H1 (cell line): ENCODE data around the gene HPD. TPM values are rescaled to one million over a fixed set of nuclear protein-coding genes. Genes with fewer than 3 reads are reported as not detected.
"Not testable (repeated sequence)": the region's sequence is repeated elsewhere in the genome, so short reads cannot be mapped to it uniquely, and the experiment has no call there.

Experiments
- CTCF ChIA-PET: fragments of 300-600 bp; sonication (Branson Sonifier 250); formaldehyde crosslinking; loops from one replicate; lab custom pipeline; 2021; ENCODE audit not compliant: partially characterized antibody; lab: Charles Lee
- POLR2A ChIA-PET: fragments of 300-600 bp; sonication (Branson Sonifier 250); formaldehyde crosslinking; loops from one replicate; lab custom pipeline; 2021; ENCODE audit warnings: inconsistent platforms; ENCODE audit not compliant: partially characterized antibody; lab: Charles Lee
- DNase-seq, 2 experiments: peaks; one replicate each; pipeline versions ENCODE4 v3.0.0 to v3.0.0-alpha.2; 2010 to 2022; ENCODE audit warnings: low spot score in 2 of 2, low read depth in 1 of 2, mixed read lengths in 1 of 2
- FAIRE-seq: peaks from 2 replicates; lab custom pipeline; 2011; peaks lifted over from hg19 to GRCh38; lab: Jason Lieb, UNC
- H2AFZ ChIP-seq: 2 replicates; pipeline ENCODE4 v1.8.1; 2012; ENCODE audit warnings: low read length, inconsistent platforms
- H2AK5ac ChIP-seq: 2 replicates; pipeline ENCODE4 v1.6.1; 2013; ENCODE audit warnings: low read depth, low read length
- H2BK120ac ChIP-seq: replicated peaks from 2 replicates; pipeline ENCODE3; 2013; ENCODE audit warnings: low read depth, low read length, inconsistent platforms
- H2BK12ac ChIP-seq: 2 replicates; pipeline ENCODE4 v1.6.1; 2013; ENCODE audit warnings: low read depth, low read length
- H2BK15ac ChIP-seq: 2 replicates; pipeline ENCODE4 v1.6.1; 2013; ENCODE audit warnings: low read length
- H2BK20ac ChIP-seq: 2 replicates; pipeline ENCODE4 v1.6.1; 2013; ENCODE audit warnings: low read length
- H2BK5ac ChIP-seq: 2 replicates; pipeline ENCODE4 v1.6.1; 2013; ENCODE audit warnings: low read depth, low read length
- H3K14ac ChIP-seq: 2 replicates; pipeline ENCODE4 v1.6.1; 2013; ENCODE audit warnings: inconsistent platforms; ENCODE audit not compliant: insufficient read length
- H3K18ac ChIP-seq: 2 replicates; pipeline ENCODE4 v1.6.1; 2013; ENCODE audit warnings: low read length; ENCODE audit errors: extremely low read depth
- H3K23ac ChIP-seq: 2 replicates; pipeline ENCODE4 v1.6.1; 2013; ENCODE audit warnings: inconsistent platforms; ENCODE audit not compliant: insufficient read length
- H3K23me2 ChIP-seq: 2 replicates; pipeline ENCODE4 v1.6.1; 2013; ENCODE audit warnings: low read depth, low read length
- H3K27ac ChIP-seq: 2 replicates; pipeline ENCODE4 v1.6.1; 2011; ENCODE audit warnings: low read depth, low read length, inconsistent platforms
- H3K27me3 ChIP-seq, 4 experiments: replicated peaks in 1 of 4; 1 replicate in 1 of 4; 2 replicates in 3 of 4; pipeline versions ENCODE4 v1.6.1 to v1.8.1; 2011 to 2013; ENCODE audit warnings: low read length in 3 of 4, mild to moderate bottlenecking in 3 of 4, inconsistent platforms in 2 of 4, mixed read lengths in 2 of 4, moderate library complexity in 1 of 4; ENCODE audit not compliant: control insufficient read depth in 3 of 4, insufficient read depth in 3 of 4; ENCODE audit errors: extremely low read depth in 1 of 4
- H3K36me3 ChIP-seq, 4 experiments: 2 replicates each; pipeline versions ENCODE4 v1.6.1 to v1.8.1; 2011 to 2013; ENCODE audit warnings: mild to moderate bottlenecking in 4 of 4, low read length in 3 of 4, moderate library complexity in 2 of 4, control low read depth in 1 of 4, inconsistent platforms in 1 of 4; ENCODE audit not compliant: insufficient read depth in 4 of 4, control insufficient read depth in 2 of 4
- H3K4ac ChIP-seq: replicated peaks from 2 replicates; pipeline ENCODE3; 2013; ENCODE audit warnings: low read length, low read depth, mixed read lengths, inconsistent platforms; ENCODE audit not compliant: insufficient read length
- H3K4me1 ChIP-seq, 4 experiments: replicated peaks in 1 of 4; 1 replicate in 1 of 4; 2 replicates in 3 of 4; pipeline versions ENCODE4 v1.6.1 to v1.8.1; 2011 to 2013; ENCODE audit warnings: low read length in 3 of 4, inconsistent platforms in 2 of 4, mixed read lengths in 1 of 4; ENCODE audit not compliant: insufficient read depth in 4 of 4, control insufficient read depth in 3 of 4
- H3K4me2 ChIP-seq, 2 experiments: 2 replicates each; pipeline versions ENCODE4 v1.6.1 to v1.8.1; 2011 to 2013; ENCODE audit warnings: low read depth in 2 of 2, low read length in 2 of 2, control low read depth in 1 of 2, inconsistent platforms in 1 of 2, mild to moderate bottlenecking in 1 of 2; ENCODE audit not compliant: insufficient read depth in 1 of 2
- H3K4me3 ChIP-seq, 4 experiments: fragments of 200-600, 300-600 bp in 1 of 4; sonication (generic), shearing (Covaris generic), sonication (Bioruptor Twin) in 1 of 4; 2 replicates each; pipeline versions ENCODE4 v1.5.1 to v1.8.1; 2011 to 2016; ENCODE audit warnings: low read length in 4 of 4, low read depth in 3 of 4, control low read depth in 2 of 4, inconsistent platforms in 2 of 4, mild to moderate bottlenecking in 2 of 4, mixed read lengths in 1 of 4, moderate library complexity in 1 of 4; ENCODE audit not compliant: insufficient read depth in 2 of 4; ENCODE audit errors: extremely low read depth in 1 of 4
- H3K56ac ChIP-seq: replicated peaks from 2 replicates; pipeline ENCODE3; 2013; ENCODE audit warnings: low read depth, mild to moderate bottlenecking, mixed read lengths, low read length, inconsistent platforms; ENCODE audit not compliant: insufficient read length
- H3K79me1 ChIP-seq: 2 replicates; pipeline ENCODE4 v1.6.1; 2013; ENCODE audit warnings: low read depth, low read length, control low read depth
- H3K79me2 ChIP-seq, 2 experiments: 2 replicates each; pipeline versions ENCODE4 v1.6.1 to v1.8.1; 2012 to 2013; ENCODE audit warnings: low read length in 2 of 2, mild to moderate bottlenecking in 2 of 2, inconsistent platforms in 1 of 2; ENCODE audit not compliant: insufficient read depth in 2 of 2, control insufficient read depth in 1 of 2
- H3K9ac ChIP-seq, 4 experiments: replicated peaks in 1 of 4; 1 replicate in 1 of 4; 2 replicates in 3 of 4; pipeline versions ENCODE4 v1.6.1 to v1.8.1; 2011 to 2013; ENCODE audit warnings: low read depth in 3 of 4, low read length in 3 of 4, control low read depth in 2 of 4, mild to moderate bottlenecking in 2 of 4, moderate library complexity in 2 of 4, inconsistent platforms in 1 of 4; ENCODE audit errors: extremely low read depth in 1 of 4
- H3K9me3 ChIP-seq, 2 experiments: 2 replicates each; pipeline versions ENCODE4 v1.6.1 to v1.8.1; 2012 to 2013; ENCODE audit warnings: mild to moderate bottlenecking in 2 of 2, moderate library complexity in 2 of 2, control low read depth in 1 of 2, inconsistent platforms in 1 of 2, low read depth in 1 of 2, low read length in 1 of 2, mixed read lengths in 1 of 2; ENCODE audit not compliant: insufficient read depth in 2 of 2
- H4K20me1 ChIP-seq, 2 experiments: replicated peaks in 1 of 2; 2 replicates each; pipeline versions ENCODE3 to v1.8.1; 2011 to 2013; ENCODE audit warnings: inconsistent platforms in 2 of 2, low read length in 2 of 2, mild to moderate bottlenecking in 1 of 2; ENCODE audit not compliant: insufficient read depth in 2 of 2, control insufficient read depth in 1 of 2
- H4K5ac ChIP-seq: 2 replicates; pipeline ENCODE4 v1.6.1; 2013; ENCODE audit warnings: low read length, low read depth, mixed read lengths, inconsistent platforms; ENCODE audit not compliant: insufficient read length
- H4K8ac ChIP-seq: 2 replicates; pipeline ENCODE4 v1.8.0; 2013; ENCODE audit warnings: mild to moderate bottlenecking, moderate library complexity, low read length, inconsistent platforms; ENCODE audit not compliant: insufficient read depth; ENCODE audit errors: extremely low read depth
- H4K91ac ChIP-seq: replicated peaks from 2 replicates; pipeline ENCODE3; 2013; ENCODE audit warnings: low read length, mixed read lengths, inconsistent platforms; ENCODE audit not compliant: insufficient read length
- WGBS, 2 experiments: shearing (Covaris generic) in 1 of 2; methylation state at CpG; one replicate each; pipeline versions ENCODE4 v1.1.6 to v1.1.7; 2013 to 2015; ENCODE audit warnings: low lambda C conversion rate in 2 of 2, mixed read lengths in 2 of 2, inconsistent platforms in 1 of 2, low coverage in 1 of 2, missing lambda C conversion rate in 1 of 2; ENCODE audit not compliant: insufficient replicate concordance in 2 of 2, insufficient coverage in 1 of 2, insufficient read length in 1 of 2; ENCODE audit errors: extremely low coverage in 1 of 2, missing lambda C conversion rate in 1 of 2; 5-methylcytosine and 5-hydroxymethylcytosine counted together
- polyA plus RNA-seq, 7 experiments: library from polyadenylated mRNA; depleted of rRNA in 3 of 7; stranded (reverse) in 5 of 7; unstranded in 2 of 7; fragments of >200 nt in 5 of 7; fragments of 200-250 nt in 2 of 7; gene quantifications; 1 replicate in 5 of 7; 2 replicates in 1 of 7; 4 replicates in 1 of 7; pipeline versions ENCODE4 v1.2.1 to v1.2.3, GENCODE V29; 2011 to 2013; ENCODE audit warnings: missing spikeins in 2 of 7, mixed read lengths in 2 of 7
- total RNA-seq: library from RNA; stranded (reverse); fragmentation: NEBNext Ultra II Directional; extraction: Animal tissue kit (Norgen Biotek cat#: 25700); gene quantifications from 2 replicates; pipeline ENCODE4 v1.2.1, GENCODE V29; 2021

HPD gene
- total and polyA plus RNA-seq, 2 of the 8 experiments (the other 6 are each of a cell fraction or from before 2014, with no cell fraction given) = 0.48 to 0.56 TPM

GRCh38 chr12:121876080-121876447 is 17.4 kb upstream of the HPD start:
- not testable (repeated sequence) for H3K4me3 ChIP-seq, H2BK12ac ChIP-seq, H3K23ac ChIP-seq, H4K5ac ChIP-seq, H3K79me1 ChIP-seq, H2BK5ac ChIP-seq, H3K79me2 ChIP-seq, H3K14ac ChIP-seq, H3K9ac ChIP-seq, H2AK5ac ChIP-seq, H2BK120ac ChIP-seq, H3K18ac ChIP-seq, H4K8ac ChIP-seq, H3K56ac ChIP-seq, H3K36me3 ChIP-seq, H4K91ac ChIP-seq, H3K9me3 ChIP-seq, H3K23me2 ChIP-seq, FAIRE-seq, H3K4ac ChIP-seq, H3K4me2 ChIP-seq, H3K4me1 ChIP-seq, H2AFZ ChIP-seq, H4K20me1 ChIP-seq, H3K27ac ChIP-seq, H3K27me3 ChIP-seq, DNase-seq, H2BK15ac ChIP-seq, H2BK20ac ChIP-seq
- POLR2A ChIA-PET = interaction anchor here (0.8 to 1.4 kb wide), 3 partner anchors 36 to 102 kb away, joined by 3 read pairs; no protein-coding TSS in a partner anchor
- CTCF ChIA-PET = interaction anchor here (2.0 kb wide), 1 partner anchor 14 kb away, joined by 6 read pairs; no protein-coding TSS in a partner anchor
- WGBS, 2 experiments = 96% methylated on average over 8 of the region's 8 CpGs; no CpG with 5 or more reads in 1 of the 2 experiments
